ENCODE results near the gene ARMC12. TPM values are rescaled to one million over a fixed set of nuclear protein-coding genes. Genes with fewer than 3 reads are reported as not detected.

The ARMC12 gene
- total and polyA plus RNA-seq, 8 donors = 0.45 to 1.7 (median 0.84) TPM

DNA sequence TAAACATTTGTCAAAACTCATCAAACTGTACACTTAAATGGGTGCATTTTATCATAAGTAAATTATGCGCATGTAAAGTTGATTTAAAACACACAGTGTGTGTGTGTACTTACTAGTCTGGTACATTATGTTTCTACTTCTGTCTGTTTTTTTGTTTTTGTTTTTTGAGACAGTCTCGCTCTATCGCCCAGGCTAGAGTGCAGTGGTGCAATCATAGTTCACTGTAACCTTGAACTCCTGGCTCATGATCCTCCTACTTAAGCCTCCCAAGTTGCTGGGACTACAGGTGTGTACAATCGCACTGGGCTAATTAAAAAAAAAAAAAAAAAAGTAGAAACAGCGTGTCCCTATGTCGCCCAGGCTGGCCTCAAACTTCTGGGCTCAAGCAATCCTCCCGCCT lies 25.1 kb upstream of the ARMC12 start:
- Histone ChIP-seq H3K4me3 (no peak overlapping the region), H3K4me1 (peaks cover 0 to 1% of the 10 kb centered on the region in 2 donors), H3K27me3 (no peaks in the 10 kb centered on the region), H3K27ac (no peak overlapping the region), H3K36me3 (no peaks in the 10 kb centered on the region), H3K9me3 (no peaks in the 10 kb centered on the region)
- DNase-seq (no peak), ATAC-seq (no peak)
- intact Hi-C loops (cut with DNase I) = no loop called here
- TF ChIP-seq, protein P1, sequence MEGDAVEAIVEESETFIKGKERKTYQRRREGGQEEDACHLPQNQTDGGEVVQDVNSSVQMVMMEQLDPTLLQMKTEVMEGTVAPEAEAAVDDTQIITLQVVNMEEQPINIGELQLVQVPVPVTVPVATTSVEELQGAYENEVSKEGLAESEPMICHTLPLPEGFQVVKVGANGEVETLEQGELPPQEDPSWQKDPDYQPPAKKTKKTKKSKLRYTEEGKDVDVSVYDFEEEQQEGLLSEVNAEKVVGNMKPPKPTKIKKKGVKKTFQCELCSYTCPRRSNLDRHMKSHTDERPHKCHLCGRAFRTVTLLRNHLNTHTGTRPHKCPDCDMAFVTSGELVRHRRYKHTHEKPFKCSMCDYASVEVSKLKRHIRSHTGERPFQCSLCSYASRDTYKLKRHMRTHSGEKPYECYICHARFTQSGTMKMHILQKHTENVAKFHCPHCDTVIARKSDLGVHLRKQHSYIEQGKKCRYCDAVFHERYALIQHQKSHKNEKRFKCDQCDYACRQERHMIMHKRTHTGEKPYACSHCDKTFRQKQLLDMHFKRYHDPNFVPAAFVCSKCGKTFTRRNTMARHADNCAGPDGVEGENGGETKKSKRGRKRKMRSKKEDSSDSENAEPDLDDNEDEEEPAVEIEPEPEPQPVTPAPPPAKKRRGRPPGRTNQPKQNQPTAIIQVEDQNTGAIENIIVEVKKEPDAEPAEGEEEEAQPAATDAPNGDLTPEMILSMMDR (IDR thresholded peaks at IDR 0.05) = no peak

DNA sequence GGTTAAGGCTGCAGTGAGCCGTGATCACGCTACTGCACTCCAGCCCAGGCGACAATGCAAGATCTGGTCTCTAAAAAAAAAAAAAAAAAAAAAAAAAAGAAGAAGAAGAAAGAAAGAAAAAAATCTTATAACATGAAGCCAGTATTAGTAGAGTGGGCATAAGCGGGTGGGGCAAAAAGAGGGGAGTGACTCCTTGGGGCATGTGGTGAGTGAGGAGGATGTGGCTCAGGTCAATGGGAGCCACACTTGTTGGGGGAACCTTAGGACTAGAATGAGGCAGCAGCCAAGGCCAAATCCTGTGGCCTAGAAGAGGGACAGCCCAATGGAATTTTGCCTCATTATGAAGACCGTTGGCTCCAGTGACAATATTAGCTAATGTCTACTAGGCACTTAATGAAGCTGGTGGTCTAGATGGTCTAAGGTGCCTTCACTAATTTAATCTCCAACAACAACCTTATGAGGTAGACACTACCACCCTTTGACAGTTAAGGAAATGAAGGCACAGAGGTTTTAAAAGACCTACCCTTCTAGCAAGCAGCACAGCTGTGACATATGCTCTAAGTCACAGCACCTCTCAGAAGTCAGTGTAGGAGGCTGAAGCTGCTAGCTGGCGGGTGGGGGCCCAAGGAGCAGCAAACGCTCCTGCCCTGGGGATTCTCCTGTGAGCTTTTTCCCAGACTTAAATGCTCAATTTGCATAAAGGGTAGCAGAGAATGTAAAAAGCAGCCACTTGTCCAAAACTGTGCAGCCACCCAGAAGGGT lies 23.6 kb upstream of the ARMC12 start:
- Histone ChIP-seq H3K27me3 (no peaks in the 10 kb centered on the region), H3K4me3 (no peak overlapping the region), H3K4me1 (peaks cover 0 to 8% of the 10 kb centered on the region in 2 donors), H3K36me3 (no peaks in the 10 kb centered on the region), H3K27ac (no peak overlapping the region), H3K9me3 (no peaks in the 10 kb centered on the region)
- intact Hi-C loops (cut with DNase I) = no loop called here
- no peak for ATAC-seq
- TF ChIP-seq, protein P1 (IDR thresholded peaks at IDR 0.05) = no peak
- no peak for DNase-seq

DNA sequence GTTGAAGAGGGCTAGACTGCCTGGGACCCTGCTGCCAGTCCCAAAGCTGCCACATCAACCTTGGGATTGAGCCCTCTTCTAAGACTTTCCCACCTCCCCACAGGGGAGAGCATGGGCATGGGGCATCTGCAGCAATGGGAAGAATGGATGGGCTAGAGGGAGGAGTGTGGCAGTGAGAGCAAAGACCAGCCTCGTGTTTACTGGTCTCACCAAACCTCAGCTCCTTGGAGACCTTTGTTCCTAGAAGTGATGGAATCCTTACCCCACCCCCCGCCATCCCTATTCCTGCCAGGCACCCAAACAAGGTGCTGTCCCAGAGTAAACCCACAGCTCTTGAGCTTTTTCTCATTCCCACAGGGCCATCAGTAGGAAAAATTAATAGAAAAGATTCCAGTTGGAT lies 20.0 kb upstream of the ARMC12 start:
- DNase-seq = no peak
- peaks cover 20 to 45% of the 10 kb centered on the region in 2 donors for H3K4me1 ChIP-seq
- H3K27ac ChIP-seq = no peak overlapping the region
- ATAC-seq = no peak
- TF ChIP-seq, protein P1 (IDR thresholded peaks at IDR 0.05) = no peak
- no peak overlapping the region for H3K4me3 ChIP-seq
- H3K9me3 ChIP-seq = no peaks in the 10 kb centered on the region
- intact Hi-C loops (cut with DNase I) = no loop called here
- no peaks in the 10 kb centered on the region for H3K36me3 ChIP-seq
- H3K27me3 ChIP-seq = no peaks in the 10 kb centered on the region

DNA sequence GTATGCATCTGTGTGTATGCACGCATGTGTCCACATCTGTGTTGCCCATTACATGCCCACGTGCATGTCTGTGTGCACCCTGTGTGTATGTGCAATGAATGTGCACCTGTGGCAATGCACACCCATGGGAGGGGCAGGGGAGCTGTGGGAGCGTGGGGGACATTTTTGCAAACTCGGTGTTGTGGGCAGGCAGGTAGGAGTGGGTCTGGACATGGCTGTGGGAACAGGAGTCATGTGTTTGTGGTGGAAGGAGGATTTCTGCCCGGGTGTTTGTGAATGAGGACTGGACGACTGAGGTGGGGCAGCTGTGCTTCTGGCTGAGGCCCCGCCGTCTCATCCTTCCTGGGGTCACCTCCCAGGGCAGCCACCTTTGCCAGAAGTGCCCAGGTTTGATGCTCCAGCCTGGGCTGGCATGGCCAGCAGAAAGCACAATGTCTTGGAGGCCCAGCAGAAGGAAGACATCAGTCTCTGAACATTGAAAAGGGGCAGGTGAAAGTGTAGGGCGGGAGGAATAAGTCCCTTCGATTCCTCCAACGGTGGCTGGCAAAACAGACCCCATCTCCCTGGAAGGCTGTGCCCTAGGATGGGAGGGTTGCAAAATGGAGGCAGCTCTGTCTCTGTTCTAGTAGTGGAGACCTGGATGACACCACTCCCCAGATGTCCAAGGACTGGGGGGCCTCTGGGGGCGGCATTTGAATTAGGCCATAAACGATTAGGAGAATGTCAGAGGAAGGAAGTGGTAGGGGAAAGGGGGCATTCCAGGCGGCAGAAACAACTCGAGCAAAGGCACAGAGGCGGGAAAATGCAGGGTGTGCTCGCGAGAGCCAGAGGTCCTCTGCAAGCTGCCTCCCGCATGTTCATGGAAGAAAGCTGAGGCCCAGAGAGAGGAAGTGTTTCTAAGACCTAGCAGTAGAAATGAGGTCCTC lies 19.1 kb upstream of the ARMC12 start:
- intact Hi-C loops (cut with DNase I) = no loop called here
- Histone ChIP-seq H3K27ac (peak overlapping the region; percentile 8 to 93), H3K4me1 (peaks cover 25 to 52% of the 10 kb centered on the region in 2 donors), H3K4me3 (no peak overlapping the region), H3K9me3 (no peaks in the 10 kb centered on the region), H3K27me3 (no peaks in the 10 kb centered on the region), H3K36me3 (no peaks in the 10 kb centered on the region)
- TF ChIP-seq, protein P1 (IDR thresholded peaks at IDR 0.05) = no peak
- DNase-seq = no peak
- ATAC-seq = no peak

DNA sequence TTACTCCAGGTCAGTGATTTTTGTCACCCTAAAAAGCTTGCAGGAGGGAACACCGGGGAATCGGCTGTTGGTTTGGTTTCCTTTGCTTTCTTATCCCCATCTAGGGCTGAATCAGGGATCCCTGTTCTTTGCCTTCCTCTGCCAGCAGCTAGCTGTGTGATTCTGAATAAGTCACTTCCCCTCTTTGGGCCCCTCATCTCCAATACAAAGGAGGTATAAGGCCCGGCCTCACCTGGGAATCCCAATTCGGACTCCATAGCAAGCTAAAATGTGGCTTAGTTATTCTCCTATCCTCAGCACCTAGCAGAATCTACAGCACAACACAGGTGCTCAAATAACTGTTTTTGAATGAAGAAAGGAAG lies 18.5 kb upstream of the ARMC12 start:
- H3K36me3 ChIP-seq = no peaks in the 10 kb centered on the region
- H3K27me3 ChIP-seq = no peaks in the 10 kb centered on the region
- no peaks in the 10 kb centered on the region for H3K9me3 ChIP-seq
- no peak for DNase-seq
- H3K27ac ChIP-seq = peak overlapping the region; percentile 8 to 93
- no peak overlapping the region for H3K4me3 ChIP-seq
- TF ChIP-seq, protein P1 (IDR thresholded peaks at IDR 0.05) = no peak
- peaks cover 25 to 58% of the 10 kb centered on the region in 2 donors for H3K4me1 ChIP-seq
- no peak for ATAC-seq
- intact Hi-C loops (cut with DNase I) = no loop called here

Data from left lung (tissue), 10 donors.